ENCODE data around the gene SLC5A10. TPM values are rescaled to one million over a fixed set of nuclear protein-coding genes. Genes with fewer than 3 reads are reported as not detected.

Gene SLC5A10
- total RNA-seq, 1 experiment from 2014 or later, result not detected

- Histone ChIP-seq H3K27ac (ENCODE audit: insufficient read length, low read depth, low read length) (no peak overlapping the region), H2BK12ac (ENCODE audit: insufficient read length, low read depth, low read length) (no peak overlapping the region), H3K4me2 (ENCODE audit: insufficient read depth, insufficient read length, low read length) (no peak overlapping the region), H3K4ac (ENCODE audit: low read depth, low read length) (no peak overlapping the region), H2AFZ (ENCODE audit: low read length) (no peak overlapping the region), H3K27me3 (ENCODE audit: insufficient read depth, low read length) (no peaks in the 10 kb centered on the region), H3T11ph (ENCODE audit: low read length) (no peak overlapping the region), H3K79me2 (ENCODE audit: insufficient read depth, low read length) (no peaks in the 10 kb centered on the region), H3K79me1 (ENCODE audit: insufficient read depth, low read depth, low read length, poor library complexity, severe bottlenecking) (no peaks in the 10 kb centered on the region), H3K18ac (ENCODE audit: insufficient read length, low read depth, low read length) (no peak overlapping the region), H2BK120ac (ENCODE audit: low read depth, low read length, poor library complexity, severe bottlenecking) (no peak overlapping the region), H3K23ac (ENCODE audit: insufficient read length, low read depth, low read length) (no peak overlapping the region), H4K20me1 (ENCODE audit: control insufficient read depth, insufficient read depth, insufficient read length) (no peaks in the 10 kb centered on the region), H3K9me3 (ENCODE audit: control insufficient read depth, low read depth, low read length) (no peaks in the 10 kb centered on the region), H4K5ac (ENCODE audit: insufficient read length, low read depth, low read length) (no peak overlapping the region), H3K14ac (ENCODE audit: insufficient read depth, low read length) (no peak overlapping the region), H2BK5ac (ENCODE audit: insufficient read length, low read length) (no peak overlapping the region), H3K9ac (ENCODE audit: extremely low read depth, insufficient read length, low read length) (no peak overlapping the region), H2AK5ac (ENCODE audit: insufficient read length, low read length) (no peak overlapping the region), H4K8ac (replicated peaks; ENCODE audit: insufficient read length, low read depth, low read length) (no peak overlapping the region), H4K91ac (ENCODE audit: insufficient read length, low read depth, low read length) (no peak overlapping the region), H3K56ac (ENCODE audit: insufficient read length, low read depth, low read length) (no peak overlapping the region), H2BK20ac (ENCODE audit: low read depth, low read length, poor library complexity, severe bottlenecking) (no peak overlapping the region), H3K4me1 (ENCODE audit: insufficient read depth, low read length) (no peaks in the 10 kb centered on the region), H2BK15ac (ENCODE audit: low read depth, low read length) (no peak overlapping the region), H3K23me2 (ENCODE audit: insufficient read length, low read depth, low read length, poor library complexity, severe bottlenecking) (no peaks in the 10 kb centered on the region)
- DNase-seq, result no peak
- no peak for TF ChIP-seq CTCF (conservative IDR thresholded peaks at IDR 0.05)
- Mint-ChIP-seq H3K4me3 (no peak overlapping the region), H3K36me3 (ENCODE audit: insufficient read depth in 1 of 3, low read depth in 3 of 3) (peaks cover 27 to 49% (median 47%) of the 10 kb centered on the region in 3 experiments; a peak in 6 of 7 replicates), H3K27me3 (ENCODE audit: low read depth) (no peaks in the 10 kb centered on the region), H3K27ac (peak overlapping the region; percentile 61 to 72 (median 63); a peak in 3 of 7 replicates), H3K9me3 (no peaks in the 10 kb centered on the region), H3K4me1 (peaks cover 9 to 11% of the 10 kb centered on the region in 2 experiments)
- no CpG with 5 or more reads among the region's 6 CpGs for WGBS (ENCODE audit: extremely low coverage, insufficient read length, low lambda C conversion rate)
Measured at GRCh38 chr17:18981335-18981641, 29.3 kb downstream of the SLC5A10 start.
